HTERT RPE-1 (cell line): Measurements from ENCODE around the gene PIK3R3.
"Not testable (repeated sequence)": the region's sequence is repeated elsewhere in the genome, so short reads cannot be mapped to it uniquely, and the experiment has no call there.

Experiments
- in situ Hi-C: fragments of 300-500 bp; cut with MboI; formaldehyde crosslinking; loops from 4 replicates; pipeline ENCODE4 v1.14.3; 2020; ENCODE audit warnings: low sequenced_read_pairs

Gene PIK3R3

GRCh38 chr1:46113948-46114347 lies 18.5 kb downstream of the PIK3R3 start:
- in situ Hi-C loops: no loop called here

GRCh38 chr1:46112108-46112507 lies 20.3 kb downstream of the PIK3R3 start:
- in situ Hi-C loops: no loop called here

- in situ Hi-C loops: no loop called here
Measured at GRCh38 chr1:46110521-46110920, 21.9 kb downstream of the PIK3R3 start.

GRCh38 chr1:46102769-46103476 lies 29.5 kb downstream of the PIK3R3 start:
- in situ Hi-C loops: no loop called here

GRCh38 chr1:46099215-46099614 lies 33.2 kb downstream of the PIK3R3 start:
- in situ Hi-C loops: no loop called here

GRCh38 chr1:46098027-46098712 lies 34.3 kb downstream of the PIK3R3 start:
- in situ Hi-C loops: no loop called here

- in situ Hi-C loops: no loop called here
Measured at GRCh38 chr1:46097149-46097472, 35.3 kb downstream of the PIK3R3 start.

GRCh38 chr1:46096269-46097148 lies 35.9 kb downstream of the PIK3R3 start:
- in situ Hi-C loops: no loop called here

- in situ Hi-C loops: not testable (repeated sequence)
Measured at GRCh38 chr1:46095110-46095509, 37.3 kb downstream of the PIK3R3 start.

GRCh38 chr1:46094471-46095005 lies 37.9 kb downstream of the PIK3R3 start:
- in situ Hi-C loops: no loop called here

GRCh38 chr1:46093832-46094231 lies 38.6 kb downstream of the PIK3R3 start:
- in situ Hi-C loops: not testable (repeated sequence)

- in situ Hi-C loops: no loop called here
Measured at GRCh38 chr1:46087891-46088290, 44.5 kb downstream of the PIK3R3 start.

- in situ Hi-C loops: no loop called here
Measured at GRCh38 chr1:46086576-46086975, 45.9 kb downstream of the PIK3R3 start.

GRCh38 chr1:46084553-46085451 lies 47.6 kb downstream of the PIK3R3 start:
- in situ Hi-C loops: no loop called here

- in situ Hi-C loops: no loop called here
Measured at GRCh38 chr1:46083579-46083978, 48.9 kb downstream of the PIK3R3 start.

GRCh38 chr1:46081619-46082018 lies 50.8 kb downstream of the PIK3R3 start:
- in situ Hi-C loops: no loop called here

- in situ Hi-C loops: no loop called here
Measured at GRCh38 chr1:46081206-46081605, 51.2 kb downstream of the PIK3R3 start.

GRCh38 chr1:46080257-46080656 lies 52.2 kb downstream of the PIK3R3 start:
- in situ Hi-C loops: no loop called here

- in situ Hi-C loops: no loop called here
Measured at GRCh38 chr1:46077644-46078043, 54.8 kb downstream of the PIK3R3 start.

GRCh38 chr1:46076343-46076742 lies 56.1 kb downstream of the PIK3R3 start:
- in situ Hi-C loops: no loop called here
